HCT116 (cell line): ENCODE results near the gene GPR37L1. TPM values are rescaled to one million over a fixed set of nuclear protein-coding genes. Genes with fewer than 3 reads are reported as not detected.

Experiments used
- ATAC-seq: fragments of 200-7000 bp; cut with Tn5 transposase; 2 replicates; pipeline ENCODE4 v1.9.1; 2020; ENCODE audit warnings: mild to moderate bottlenecking, moderate library complexity
- BruUV-seq: library from RNA; stranded (reverse); fragments of 400-500 nt; replicated peaks from 2 replicates; lab custom pipeline; 2021; lab: Mats Ljungman, UMichigan
- CTCF ChIA-PET: fragments of 300-600 bp; sonication (Branson Sonifier 250); formaldehyde crosslinking; loops from one replicate; lab custom pipeline; 2021; ENCODE audit warnings: antibody characterized with exemption; lab: Charles Lee
- POLR2A ChIA-PET: fragments of 300-600, 350-600 bp; sonication (Branson Sonifier 250); formaldehyde crosslinking; loops from one replicate; lab custom pipeline; 2021; ENCODE audit warnings: antibody characterized with exemption; lab: Charles Lee
- RAD21 ChIA-PET, 2 experiments: fragments of 300-600 bp; sonication (Branson Sonifier 250); formaldehyde crosslinking; loops; one replicate each; lab custom pipeline; 2023; ENCODE audit warnings: low total read pairs in 2 of 2; ENCODE audit not compliant: uncharacterized antibody in 2 of 2, unreplicated experiment in 2 of 2, low non-redundant PET in 1 of 2; lab: Charles Lee
- DNase-seq: peaks from one replicate; pipeline ENCODE4 v3.0.0-alpha.2; 2010; ENCODE audit warnings: low read depth, low spot score
- H2AFZ ChIP-seq: fragments of 200-600 bp; shearing (Covaris generic), sonication (generic); 2 replicates; pipeline ENCODE4 v1.6.1; 2017; ENCODE audit warnings: low read depth, mixed run types, mixed read lengths, antibody characterized with exemption, low read length; ENCODE audit not compliant: poor library complexity, severe bottlenecking
- H3K27ac ChIP-seq: 2 replicates; pipeline ENCODE4 v1.5.1; 2012; ENCODE audit warnings: low read depth, low read length
- H3K27me3 ChIP-seq: fragments of 200-600 bp; sonication (generic); 2 replicates; pipeline ENCODE4 v1.6.1; 2016; ENCODE audit warnings: mixed run types, low read length, mixed read lengths; ENCODE audit not compliant: insufficient read depth
- H3K36me3 ChIP-seq, 2 experiments: fragments of 200-500 bp in 1 of 2; fragments of 200-600 bp in 1 of 2; sonication (Bioruptor generic) in 1 of 2; sonication (generic) in 1 of 2; 2 replicates each; pipeline versions ENCODE4 v1.5.1 to v1.6.1; 2014 to 2016; ENCODE audit warnings: low read length in 2 of 2, inconsistent platforms in 1 of 2, mixed read lengths in 1 of 2, mixed run types in 1 of 2; ENCODE audit not compliant: insufficient read depth in 2 of 2, control insufficient read depth in 1 of 2
- H3K4me1 ChIP-seq, 2 experiments: fragments of 200-600 bp in 1 of 2; sonication (generic) in 1 of 2; 2 replicates each; pipeline versions ENCODE4 v1.5.1 to v1.6.1; 2012 to 2017; ENCODE audit warnings: low read length in 2 of 2, inconsistent platforms in 1 of 2, mild to moderate bottlenecking in 1 of 2, mixed read lengths in 1 of 2, mixed run types in 1 of 2, moderate library complexity in 1 of 2; ENCODE audit not compliant: insufficient read depth in 2 of 2, control insufficient read depth in 1 of 2
- H3K4me2 ChIP-seq: fragments of 200-600 bp; sonication (generic); 2 replicates; pipeline ENCODE4 v1.6.1; 2017; ENCODE audit warnings: mixed run types, low read length, mixed read lengths
- H3K4me3 ChIP-seq, 2 experiments: fragments of 200-600 bp in 1 of 2; sonication (generic) in 1 of 2; replicated peaks in 1 of 2; 2 replicates each; pipeline ENCODE4 v1.5.1; 2011 to 2016; ENCODE audit warnings: low read length in 2 of 2, control low read depth in 1 of 2, low read depth in 1 of 2, mild to moderate bottlenecking in 1 of 2, mixed read lengths in 1 of 2, mixed run types in 1 of 2
- H3K79me2 ChIP-seq: fragments of 200-600 bp; sonication (generic); 2 replicates; pipeline ENCODE4 v1.6.1; 2017; ENCODE audit warnings: mild to moderate bottlenecking, mixed run types, low read length, moderate library complexity, mixed read lengths; ENCODE audit not compliant: insufficient read depth
- H3K9ac ChIP-seq: fragments of 200-600 bp; sonication (generic); 2 replicates; pipeline ENCODE4 v1.6.1; 2016; ENCODE audit warnings: low read length, mixed read lengths
- H3K9me2 ChIP-seq: fragments of 200-600 bp; sonication (generic), shearing (Covaris generic); 2 replicates; pipeline ENCODE4 v1.6.1; 2017; ENCODE audit warnings: mixed run types, mild to moderate bottlenecking, moderate library complexity; ENCODE audit not compliant: insufficient read depth
- H3K9me3 ChIP-seq, 2 experiments: fragments of 200-500 bp in 1 of 2; fragments of 200-600 bp in 1 of 2; sonication (Bioruptor generic) in 1 of 2; sonication (generic) in 1 of 2; 2 replicates each; pipeline ENCODE4 v1.6.1; 2014 to 2017; ENCODE audit warnings: low read length in 2 of 2, mixed read lengths in 2 of 2, inconsistent platforms in 1 of 2, low read depth in 1 of 2, mild to moderate bottlenecking in 1 of 2, mixed run types in 1 of 2, moderate library complexity in 1 of 2; ENCODE audit not compliant: control insufficient read depth in 1 of 2, insufficient read depth in 1 of 2
- H4K20me1 ChIP-seq: fragments of 200-600 bp; sonication (generic), shearing (Covaris generic); 2 replicates; pipeline ENCODE4 v1.6.1; 2017; ENCODE audit warnings: mixed run types, mild to moderate bottlenecking, moderate library complexity; ENCODE audit not compliant: insufficient read depth
- CEBPB ChIP-seq: IDR thresholded peaks from 2 replicates; pipeline ENCODE4 v1.6.1; 2012; ENCODE audit warnings: low read depth
- EZH2phosphoT487 ChIP-seq: fragments of 200-600 bp; IDR thresholded peaks from 2 replicates; pipeline ENCODE4 v1.6.1; 2018; ENCODE audit warnings: antibody characterized with exemption, borderline replicate concordance
- TCF7L2 ChIP-seq: IDR thresholded peaks from 2 replicates; pipeline ENCODE4 v1.7.0; 2011; ENCODE audit warnings: borderline replicate concordance, inconsistent platforms; ENCODE audit not compliant: insufficient read depth, insufficient read length; ENCODE audit errors: extremely low read depth
- intact Hi-C: fragments of 100-400 bp; cut with micrococcal nuclease; formaldehyde crosslinking; loops from 2 replicates; pipeline ENCODE4 v1.10.0; 2022
- total RNA-seq: library from RNA; stranded (reverse); gene quantifications from one replicate; pipeline ENCODE4 v1.2.1, GENCODE V29; 2021; ENCODE audit not compliant: unreplicated experiment
- TF ChIP-seq, protein P1 (sequence below): IDR thresholded peaks from 2 replicates; pipeline ENCODE4 v1.6.1; 2012; ENCODE audit warnings: low read depth

Gene GPR37L1
- total RNA-seq, 1 experiment from 2014 or later, result 0.10 TPM

DNA sequence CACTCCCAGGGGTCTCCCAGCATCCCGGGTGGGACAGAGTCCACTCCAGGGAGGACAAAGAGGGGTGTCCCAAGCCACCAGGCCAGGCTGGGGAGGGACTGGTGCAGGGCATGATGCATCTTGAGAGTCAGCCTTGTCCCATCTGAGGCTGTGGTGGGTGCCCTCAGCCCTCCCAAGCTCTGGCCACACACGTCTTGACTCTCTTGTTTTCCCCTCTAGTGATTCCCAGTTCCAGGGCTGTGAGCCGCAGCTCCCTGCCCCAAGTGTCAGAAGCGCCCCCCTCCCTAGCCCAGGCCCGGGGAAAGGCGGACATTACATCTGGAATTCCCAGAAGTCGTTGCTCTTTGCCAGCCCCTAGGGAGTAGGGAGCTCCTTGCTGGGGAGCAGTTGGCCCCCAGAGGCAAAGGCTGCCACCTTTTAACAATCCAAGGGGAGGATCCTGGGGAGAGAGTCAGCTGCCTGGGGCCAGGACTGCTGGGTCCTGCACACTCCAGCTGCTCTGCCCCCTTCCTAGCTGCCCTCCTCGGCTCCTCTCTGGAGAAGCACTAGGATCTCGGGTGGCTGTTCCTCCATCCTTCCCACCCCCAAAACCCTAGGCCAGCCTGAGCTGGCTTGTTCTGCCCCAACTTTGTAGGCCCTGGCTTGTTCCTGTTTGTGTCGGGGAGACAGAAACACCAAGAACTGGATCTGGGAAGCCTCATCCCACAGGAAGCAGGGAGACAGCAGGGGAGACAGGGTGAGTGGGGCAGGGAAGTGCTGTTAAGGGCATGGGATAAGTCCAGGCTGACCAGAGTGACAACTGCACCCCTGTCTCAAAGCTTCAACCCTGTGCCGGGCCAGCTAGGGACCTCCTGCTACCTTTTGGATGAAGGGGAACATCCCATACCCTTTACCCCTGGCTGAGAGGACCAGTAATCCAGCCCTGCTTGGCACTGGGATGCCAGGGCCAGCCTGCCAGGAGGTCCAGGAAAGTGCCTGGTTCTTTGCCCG, 40.9 kb downstream of the GPR37L1 start:
- Histone ChIP-seq H3K4me3 (no peak overlapping the region), H3K79me2 (no peaks in the 10 kb centered on the region), H3K27ac (no peak overlapping the region), H2AFZ (no peak overlapping the region), H3K36me3 (no peaks in the 10 kb centered on the region), H3K4me1 (peaks cover 10% of the 10 kb centered on the region in 2 experiments; a peak in 3 of 4 replicates), H3K9me2 (no peaks in the 10 kb centered on the region), H3K27me3 (no peaks in the 10 kb centered on the region), H3K9ac (no peak overlapping the region), H4K20me1 (no peaks in the 10 kb centered on the region), H3K4me2 (no peak overlapping the region), H3K9me3 (no peaks in the 10 kb centered on the region)
- CTCF ChIA-PET, result interaction anchor here (2.8 kb wide), 1 partner anchor 9 kb away, joined by 9 read pairs; no protein-coding TSS in a partner anchor
- no TSS peak for BruUV-seq
- intact Hi-C loops, result no loop called here
- no peak for TF ChIP-seq CEBPB
- TF ChIP-seq, protein P1, sequence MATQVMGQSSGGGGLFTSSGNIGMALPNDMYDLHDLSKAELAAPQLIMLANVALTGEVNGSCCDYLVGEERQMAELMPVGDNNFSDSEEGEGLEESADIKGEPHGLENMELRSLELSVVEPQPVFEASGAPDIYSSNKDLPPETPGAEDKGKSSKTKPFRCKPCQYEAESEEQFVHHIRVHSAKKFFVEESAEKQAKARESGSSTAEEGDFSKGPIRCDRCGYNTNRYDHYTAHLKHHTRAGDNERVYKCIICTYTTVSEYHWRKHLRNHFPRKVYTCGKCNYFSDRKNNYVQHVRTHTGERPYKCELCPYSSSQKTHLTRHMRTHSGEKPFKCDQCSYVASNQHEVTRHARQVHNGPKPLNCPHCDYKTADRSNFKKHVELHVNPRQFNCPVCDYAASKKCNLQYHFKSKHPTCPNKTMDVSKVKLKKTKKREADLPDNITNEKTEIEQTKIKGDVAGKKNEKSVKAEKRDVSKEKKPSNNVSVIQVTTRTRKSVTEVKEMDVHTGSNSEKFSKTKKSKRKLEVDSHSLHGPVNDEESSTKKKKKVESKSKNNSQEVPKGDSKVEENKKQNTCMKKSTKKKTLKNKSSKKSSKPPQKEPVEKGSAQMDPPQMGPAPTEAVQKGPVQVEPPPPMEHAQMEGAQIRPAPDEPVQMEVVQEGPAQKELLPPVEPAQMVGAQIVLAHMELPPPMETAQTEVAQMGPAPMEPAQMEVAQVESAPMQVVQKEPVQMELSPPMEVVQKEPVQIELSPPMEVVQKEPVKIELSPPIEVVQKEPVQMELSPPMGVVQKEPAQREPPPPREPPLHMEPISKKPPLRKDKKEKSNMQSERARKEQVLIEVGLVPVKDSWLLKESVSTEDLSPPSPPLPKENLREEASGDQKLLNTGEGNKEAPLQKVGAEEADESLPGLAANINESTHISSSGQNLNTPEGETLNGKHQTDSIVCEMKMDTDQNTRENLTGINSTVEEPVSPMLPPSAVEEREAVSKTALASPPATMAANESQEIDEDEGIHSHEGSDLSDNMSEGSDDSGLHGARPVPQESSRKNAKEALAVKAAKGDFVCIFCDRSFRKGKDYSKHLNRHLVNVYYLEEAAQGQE, result no peak
- no peak for TF ChIP-seq TCF7L2
- no peak for TF ChIP-seq EZH2phosphoT487
- POLR2A ChIA-PET, result no interaction called here
- ATAC-seq (no peak), DNase-seq (no peak)
- RAD21 ChIA-PET, result no interaction called here
